NCI-H446 (cell line): ENCODE data around the gene ARMH4.

Experiments
- DNase-seq, 2 experiments: peaks; one replicate each; lab custom pipeline; 2025; lab: John Stamatoyannopoulos, UW

ARMH4 gene

DNA sequence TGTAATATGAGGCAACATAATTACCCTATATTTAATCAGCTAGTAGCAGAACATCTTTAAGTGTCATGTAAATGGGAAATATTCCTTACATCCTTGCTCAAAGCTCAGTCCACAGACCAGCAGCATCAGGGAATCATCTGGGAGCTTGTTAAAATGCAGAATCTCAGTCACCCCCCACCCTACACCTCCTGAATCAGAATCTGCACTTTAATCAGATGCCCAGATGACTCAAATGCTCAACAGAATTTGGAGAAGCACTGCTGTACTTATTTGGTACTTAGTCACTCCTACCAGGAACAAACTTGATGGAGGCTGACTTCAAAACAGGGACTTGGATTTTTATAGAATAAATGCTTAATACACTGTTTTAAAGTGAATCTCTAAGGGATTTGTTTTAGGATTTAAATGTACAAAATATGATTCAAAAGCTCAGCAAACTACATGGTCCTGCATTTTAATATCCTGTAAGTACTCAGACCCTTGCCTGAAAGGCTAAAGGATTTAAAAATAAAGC, 96.5 kb downstream of the ARMH4 start:
- no peak for DNase-seq

DNA sequence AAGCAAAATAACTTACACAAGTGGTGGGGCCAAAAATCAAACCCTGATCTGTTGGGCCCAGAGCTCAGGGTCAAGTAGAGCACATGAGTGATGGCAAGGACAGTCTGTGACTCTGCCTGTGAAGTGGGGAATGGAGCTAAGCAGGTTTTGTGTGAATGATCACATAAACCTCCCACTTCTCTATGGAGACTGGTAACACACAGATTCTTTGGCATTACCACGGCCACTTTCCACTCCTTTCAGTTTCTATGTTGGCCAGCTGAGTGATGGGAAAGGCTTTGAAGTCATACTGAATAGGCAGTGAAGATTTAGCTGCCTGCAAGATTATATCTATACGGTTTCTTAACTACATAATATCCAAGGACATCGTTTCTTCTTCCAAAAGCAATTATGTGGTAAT, 97.9 kb downstream of the ARMH4 start:
- DNase-seq = no peak

DNA sequence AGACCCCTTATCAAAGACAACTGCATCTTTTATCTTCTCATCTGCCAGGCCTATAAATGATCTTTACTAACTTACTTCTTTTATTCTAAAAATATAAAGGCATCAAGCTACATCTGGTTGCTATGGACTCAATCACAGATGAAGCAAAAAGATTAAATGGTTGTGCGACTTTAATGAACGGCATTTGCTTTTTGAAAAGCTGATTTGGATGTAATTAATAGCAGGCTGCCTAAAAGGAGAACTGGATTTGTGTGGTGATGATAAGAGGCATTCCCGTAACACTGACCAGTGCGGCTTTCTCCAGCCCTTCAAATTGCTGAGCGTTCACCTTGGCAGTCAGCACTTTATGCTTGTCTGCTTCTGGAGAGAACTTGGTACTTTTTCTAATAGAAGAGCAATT, 103.8 kb downstream of the ARMH4 start:
- DNase-seq = no peak

DNA sequence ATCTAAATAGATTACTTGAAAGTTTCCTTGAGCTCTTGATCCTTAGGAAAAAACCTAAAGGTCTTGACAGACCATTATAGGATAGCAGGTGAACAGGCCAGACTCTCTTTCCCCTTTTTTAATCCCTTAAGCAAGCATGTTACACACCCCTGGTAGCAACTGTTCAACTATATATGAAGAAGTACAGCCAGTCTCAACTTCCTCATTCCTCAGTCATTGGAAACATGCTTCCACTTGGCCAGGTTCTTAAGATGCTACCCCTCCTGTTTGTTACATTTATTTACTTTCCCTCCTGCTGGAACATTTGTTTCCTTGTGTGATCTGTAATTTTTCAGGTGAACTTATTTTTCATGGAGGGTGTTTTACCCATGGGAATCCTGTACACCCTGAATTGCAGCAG, 124.1 kb downstream of the ARMH4 start:
- DNase-seq = no peak

DNA sequence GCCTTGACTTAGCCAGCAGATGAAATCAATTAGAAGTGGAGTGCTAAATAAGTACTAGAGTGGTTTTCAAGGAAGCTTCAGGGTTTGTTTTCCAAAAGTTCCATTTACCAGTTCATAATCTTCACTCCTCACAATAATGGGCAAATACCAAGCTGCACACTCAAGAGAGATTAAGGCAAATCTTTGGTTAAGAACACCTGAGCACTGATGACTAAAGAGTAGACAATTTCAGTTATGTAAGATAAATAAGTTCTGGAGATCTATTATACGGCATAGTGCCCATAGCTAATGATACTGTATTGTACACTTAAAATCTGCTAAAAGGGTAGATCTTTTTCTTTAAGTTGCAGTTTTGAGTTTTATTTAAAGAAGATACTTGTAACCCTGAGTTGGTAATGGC, 125.0 kb downstream of the ARMH4 start:
- no peak for DNase-seq

DNA sequence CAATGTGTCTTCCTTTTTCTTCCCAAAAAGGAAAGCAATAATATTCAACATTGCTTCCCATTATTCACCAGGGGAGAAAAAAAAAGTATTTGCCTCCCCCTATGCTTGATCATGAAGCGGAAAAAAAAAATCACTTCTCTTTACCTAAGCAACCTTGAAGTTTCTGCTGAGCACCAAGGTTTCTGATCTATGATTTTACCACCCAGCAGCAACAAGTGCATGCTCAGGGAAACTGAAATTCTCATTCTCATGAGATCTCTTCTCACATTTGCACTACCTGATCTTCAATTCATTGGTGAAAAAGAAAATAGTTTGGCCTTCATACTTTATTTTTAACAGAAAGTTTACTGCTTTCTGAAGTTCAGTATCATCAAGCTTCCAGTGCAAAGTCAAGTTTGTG, 125.8 kb downstream of the ARMH4 start:
- no peak for DNase-seq

DNA sequence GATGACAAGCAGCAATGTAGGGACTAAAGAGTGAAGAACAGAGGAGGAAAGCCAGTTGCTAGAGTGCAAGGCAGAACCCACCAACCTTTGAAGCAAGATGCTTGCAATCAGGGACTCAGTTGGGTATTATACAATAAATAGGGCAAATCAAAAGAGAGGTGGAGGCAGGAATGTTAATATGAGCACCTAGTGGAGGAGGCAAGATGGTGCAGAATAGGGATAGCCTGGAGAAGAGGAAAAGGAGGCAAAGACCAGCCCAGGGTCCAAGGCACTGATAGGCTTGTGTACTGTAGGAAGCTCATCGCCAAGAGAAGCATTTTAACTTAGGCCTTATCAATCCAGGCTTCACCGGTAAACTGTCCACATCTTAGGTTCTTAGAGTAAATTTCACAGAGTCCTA, 137.2 kb downstream of the ARMH4 start:
- no peak for DNase-seq

DNA sequence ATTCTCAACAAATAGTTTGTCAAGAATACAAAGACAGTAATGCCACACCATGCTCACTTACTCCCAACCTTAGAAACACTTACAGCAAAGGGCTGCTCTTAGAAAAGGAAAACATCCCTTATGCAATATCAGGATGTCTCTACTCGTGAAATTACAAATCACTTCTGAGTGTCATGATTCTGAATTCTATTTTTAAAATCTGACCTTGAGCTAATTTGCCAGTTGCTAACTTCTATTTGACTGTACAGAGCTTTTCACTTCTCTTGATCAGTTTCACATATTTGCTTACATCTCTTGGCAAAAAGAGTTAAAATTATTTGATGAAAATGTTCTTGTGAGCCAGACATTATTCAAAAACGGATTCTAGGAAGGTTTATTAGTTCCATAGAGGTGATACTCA, 149.4 kb downstream of the ARMH4 start:
- no peak for DNase-seq

DNA sequence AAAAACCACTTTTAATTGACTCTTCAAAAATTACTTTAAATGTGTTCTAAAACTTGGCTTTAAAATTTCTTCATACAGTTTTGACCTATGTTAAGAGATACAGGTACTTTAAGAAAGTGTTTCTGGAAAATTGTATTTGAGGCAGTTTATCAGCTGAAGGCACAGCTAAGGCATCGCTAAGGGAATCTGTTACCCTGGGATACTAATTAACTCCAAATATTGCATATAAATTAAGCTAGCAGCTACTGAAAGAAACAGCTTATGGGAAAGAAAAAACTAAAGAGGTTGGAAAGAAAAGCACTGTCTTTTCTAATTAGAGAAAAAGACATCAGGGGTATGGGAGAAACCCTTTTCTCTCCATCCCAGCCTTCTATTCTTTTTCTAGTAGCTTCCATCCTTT, 152.0 kb downstream of the ARMH4 start:
- DNase-seq = no peak

DNA sequence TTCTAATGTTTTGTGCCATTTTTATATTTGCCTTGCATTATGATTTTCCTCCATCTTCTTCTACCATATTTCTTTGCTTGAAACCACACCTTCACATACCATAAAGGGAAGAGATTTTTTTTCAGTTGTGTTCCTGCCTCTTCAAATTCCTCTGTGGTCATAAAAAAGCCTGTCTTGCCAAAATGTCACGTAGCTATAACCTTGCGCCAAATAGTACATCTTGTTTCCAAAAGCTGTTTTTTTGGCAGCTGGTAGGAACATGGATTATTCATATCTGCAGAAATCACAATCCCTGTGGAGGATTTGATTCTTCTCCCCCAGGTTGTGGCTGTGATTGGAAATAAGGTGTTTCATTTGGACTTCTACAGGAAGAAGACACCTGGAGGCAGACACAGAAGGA, 152.5 kb downstream of the ARMH4 start:
- DNase-seq = no peak

DNA sequence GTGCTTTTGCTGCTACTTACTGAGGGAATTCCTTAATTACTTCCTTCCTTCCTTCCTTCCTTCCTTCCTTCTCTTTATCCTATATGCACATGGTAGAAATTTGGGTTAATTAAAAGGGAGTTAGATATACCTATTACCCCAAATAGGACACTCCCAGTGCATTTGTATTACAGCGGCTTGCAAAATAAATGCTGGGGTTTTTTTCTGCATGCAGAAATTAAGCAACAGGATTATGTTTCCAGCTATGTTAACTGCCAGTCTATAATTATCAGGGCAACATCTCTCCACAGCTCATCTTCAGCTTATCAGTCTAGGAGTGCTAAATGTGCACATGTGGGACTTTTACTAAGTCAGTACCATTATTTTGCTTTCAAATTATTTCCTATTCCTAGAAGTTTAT, 153.2 kb downstream of the ARMH4 start:
- no peak for DNase-seq

DNA sequence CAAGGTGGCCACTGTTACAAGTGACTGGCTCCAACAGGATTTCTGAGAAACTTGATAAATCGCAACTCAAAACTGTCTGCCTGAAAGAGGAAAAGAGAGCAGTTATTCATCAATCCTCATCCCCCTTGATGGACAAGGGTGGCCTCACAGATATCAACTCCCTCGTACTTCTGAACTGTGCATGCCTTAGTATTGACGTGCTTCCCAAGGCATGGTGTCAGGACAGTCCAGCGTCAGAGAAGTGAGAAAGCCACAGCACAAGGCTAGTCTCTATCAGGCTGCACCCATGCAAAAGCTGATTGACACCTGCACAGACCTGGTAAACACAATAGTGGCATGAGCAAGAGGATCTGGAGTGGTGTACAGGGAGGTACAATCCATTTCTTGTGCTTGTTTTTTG, 160.7 kb downstream of the ARMH4 start:
- no peak for DNase-seq

DNA sequence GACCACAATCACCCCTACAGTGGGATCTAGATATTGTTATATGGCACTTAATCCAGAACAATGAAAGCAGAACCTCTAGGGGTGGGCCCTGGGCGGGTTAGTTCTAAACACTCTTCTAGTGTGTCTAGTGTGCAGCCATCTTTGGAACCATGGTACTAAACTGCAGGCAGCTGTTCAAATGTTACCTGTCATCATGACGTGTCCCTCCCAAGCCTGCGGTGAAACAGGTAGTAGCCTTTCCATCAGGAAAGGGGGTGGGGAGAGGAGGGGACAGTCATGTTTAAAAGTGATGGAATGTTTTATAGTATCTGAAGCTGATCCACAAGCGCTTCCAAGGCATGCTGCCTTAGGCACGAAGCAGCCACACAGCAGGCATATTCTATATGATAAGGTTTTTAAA, 163.6 kb downstream of the ARMH4 start:
- no peak for DNase-seq

DNA sequence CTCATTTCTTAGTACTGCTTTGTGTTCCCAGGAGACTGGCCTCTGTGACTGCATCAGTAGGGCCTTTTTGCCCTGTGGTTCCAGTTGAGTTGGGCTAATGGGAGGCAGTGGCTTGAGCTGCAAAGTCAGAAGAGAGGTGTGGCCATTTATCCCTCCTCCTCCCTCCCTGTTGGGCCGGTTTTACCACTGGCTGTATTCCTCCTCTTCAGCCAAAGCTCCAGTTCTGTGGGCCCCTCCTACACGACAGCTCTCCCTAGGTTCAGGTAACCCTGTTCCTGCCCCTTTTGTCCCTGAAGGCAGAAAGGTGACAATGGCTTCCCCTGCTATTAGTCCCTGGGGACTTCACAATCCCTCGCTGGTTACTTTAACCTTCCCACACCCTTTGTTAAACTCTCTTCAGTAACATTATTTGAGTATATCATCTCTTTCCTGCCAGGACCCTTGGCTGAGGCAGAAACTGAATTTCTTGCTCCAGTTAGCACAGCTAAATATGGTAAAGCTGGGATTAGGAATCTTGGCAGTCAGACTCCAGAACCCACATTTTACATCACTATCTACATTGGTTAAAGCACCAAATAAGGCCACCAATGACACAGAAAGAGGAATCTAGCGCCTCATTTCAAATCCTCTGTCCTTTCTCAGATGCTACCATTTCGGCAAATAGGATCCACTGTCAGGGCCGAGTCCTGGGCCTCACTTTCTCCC, 164.3 kb downstream of the ARMH4 start:
- no peak for DNase-seq

DNA sequence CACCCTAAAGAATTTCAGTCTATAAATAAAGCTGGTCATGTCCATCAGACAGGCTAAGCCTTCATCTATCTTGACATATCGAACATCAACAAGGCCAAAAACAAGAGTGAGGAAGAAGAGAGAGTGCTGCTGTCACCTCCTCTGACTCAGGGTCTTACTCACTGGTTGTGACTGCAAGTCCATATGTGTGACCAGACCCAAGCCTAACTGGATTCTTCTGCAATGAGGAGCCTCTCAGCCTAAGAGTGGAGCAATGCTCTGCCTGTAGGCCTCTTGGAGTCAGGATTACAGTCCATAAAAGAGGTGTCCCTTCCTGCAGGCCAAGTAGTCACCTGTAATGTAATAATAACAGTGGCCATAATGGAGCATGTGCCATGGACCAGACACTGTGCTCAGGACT, 165.0 kb downstream of the ARMH4 start:
- DNase-seq = no peak

DNA sequence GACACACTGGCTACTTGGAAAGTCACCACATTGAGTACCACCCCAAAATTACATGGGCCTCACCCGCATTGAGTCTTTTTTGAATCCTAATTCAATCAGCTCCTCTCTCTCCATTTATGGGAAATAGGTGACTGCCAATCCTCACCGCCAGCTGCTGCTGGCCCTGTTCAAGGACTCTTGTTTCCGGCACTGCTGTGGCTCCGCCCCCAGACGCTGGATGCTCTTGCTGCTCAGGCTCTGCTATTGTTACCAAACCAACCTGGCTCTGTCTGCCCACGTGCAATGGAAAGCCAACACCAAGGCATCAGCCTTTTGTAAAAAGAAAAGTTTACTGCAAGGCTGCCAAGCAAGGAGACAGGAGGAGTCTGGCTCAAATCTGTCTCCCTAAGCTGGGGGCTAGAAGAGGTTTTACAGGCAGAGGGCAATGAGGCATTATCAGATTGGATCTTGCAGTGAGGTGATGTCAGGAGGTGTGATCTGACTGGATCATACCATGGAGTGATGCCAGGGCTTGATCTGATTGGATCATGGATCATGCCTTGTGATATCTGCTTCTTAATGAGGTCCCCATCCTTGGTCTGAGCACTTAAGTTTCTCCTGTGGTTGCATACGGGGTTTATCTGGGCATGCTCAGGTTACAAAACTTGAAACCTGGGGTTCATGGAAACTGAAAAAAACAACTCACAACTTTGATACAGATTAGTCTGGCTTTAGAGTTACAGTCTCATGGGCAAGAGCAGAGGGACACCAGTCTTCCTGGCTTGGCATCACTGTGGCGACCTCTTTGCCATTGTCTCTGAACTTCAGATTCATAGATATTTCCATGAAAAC, 169.0 kb downstream of the ARMH4 start:
- no peak for DNase-seq

DNA sequence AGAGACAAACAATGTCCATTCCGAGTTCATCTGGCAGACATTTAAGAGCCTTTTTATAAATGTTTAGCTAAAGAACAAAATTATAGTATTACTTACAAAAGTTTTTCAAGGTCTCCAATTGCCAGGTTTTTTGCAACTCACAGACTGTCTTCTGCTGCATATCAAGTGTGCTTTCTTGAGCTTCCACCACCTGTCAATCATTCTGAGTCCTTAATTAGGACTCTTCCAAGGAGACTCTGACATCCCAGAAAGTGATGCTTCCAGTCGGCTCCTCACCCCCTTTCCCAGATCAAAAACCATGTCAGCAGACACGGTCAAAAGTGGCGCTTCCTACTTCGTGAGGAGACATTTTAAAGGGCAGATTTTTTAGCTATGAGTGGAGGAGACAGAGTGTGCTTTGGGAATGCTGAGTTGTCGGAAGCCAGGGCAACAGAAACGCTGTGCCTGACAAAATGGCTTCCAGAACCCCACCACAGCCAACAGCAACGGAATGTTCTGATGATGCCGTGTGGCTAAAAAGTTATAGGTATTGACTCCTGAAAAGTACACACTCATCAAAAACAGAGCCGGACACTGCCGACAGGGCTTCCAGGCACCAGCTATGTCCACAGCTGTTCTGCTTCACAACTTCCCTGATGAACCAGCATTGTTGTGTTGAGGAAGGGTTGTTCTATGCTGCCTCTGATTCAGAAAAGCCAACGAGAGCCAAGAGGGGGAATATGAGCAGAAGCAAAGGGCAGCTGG, 170.0 kb downstream of the ARMH4 start:
- no peak for DNase-seq

DNA sequence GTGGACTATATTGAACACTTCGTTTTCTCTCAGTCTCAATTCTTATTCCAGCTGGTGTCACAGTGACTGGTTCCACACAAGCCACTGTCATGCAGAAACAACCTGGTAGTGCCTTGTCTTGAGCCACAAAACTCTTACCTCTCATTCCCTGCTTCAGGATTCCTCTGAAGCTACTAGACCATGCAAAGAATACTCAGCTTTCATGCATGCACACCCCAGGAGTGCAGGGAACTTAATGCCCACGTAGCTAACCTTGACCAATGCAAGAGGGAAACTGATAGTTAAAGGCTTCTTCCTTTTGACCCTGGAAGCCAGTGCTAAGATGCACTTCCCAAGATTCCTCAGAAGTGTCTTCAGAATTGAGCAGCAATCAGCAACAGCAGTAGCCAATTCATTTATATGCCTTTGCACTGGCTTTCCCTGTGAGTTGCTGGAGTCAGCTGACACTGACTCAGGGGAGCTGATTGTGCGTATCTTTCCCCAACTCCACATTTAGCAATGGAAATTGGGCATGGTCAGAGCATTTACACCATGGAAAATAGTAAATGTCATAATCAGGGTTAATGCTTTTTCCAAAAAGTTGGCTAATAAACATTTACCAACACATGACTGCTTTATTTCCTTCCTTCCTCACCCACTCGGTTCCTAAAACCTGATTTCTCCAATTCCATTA, 172.5 kb downstream of the ARMH4 start:
- DNase-seq = no peak

DNA sequence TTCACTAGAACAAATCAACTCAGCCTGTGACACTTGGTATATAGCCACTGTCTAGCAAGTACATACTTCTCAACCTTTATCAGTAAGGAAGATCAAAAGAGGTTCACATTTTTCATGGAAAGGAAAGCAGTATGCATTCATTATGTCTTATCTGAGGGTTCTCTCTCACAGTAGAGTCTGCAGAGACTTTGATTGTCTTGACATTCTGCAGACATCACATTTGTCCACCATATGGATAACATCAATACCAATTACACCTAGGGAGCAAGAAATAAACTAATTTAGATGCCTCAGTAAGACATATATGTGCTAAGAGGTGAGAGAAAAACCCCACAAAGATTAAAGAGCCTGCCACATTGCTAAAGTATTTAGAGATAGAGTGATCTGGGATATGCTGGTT, 175.3 kb downstream of the ARMH4 start:
- DNase-seq = no peak

DNA sequence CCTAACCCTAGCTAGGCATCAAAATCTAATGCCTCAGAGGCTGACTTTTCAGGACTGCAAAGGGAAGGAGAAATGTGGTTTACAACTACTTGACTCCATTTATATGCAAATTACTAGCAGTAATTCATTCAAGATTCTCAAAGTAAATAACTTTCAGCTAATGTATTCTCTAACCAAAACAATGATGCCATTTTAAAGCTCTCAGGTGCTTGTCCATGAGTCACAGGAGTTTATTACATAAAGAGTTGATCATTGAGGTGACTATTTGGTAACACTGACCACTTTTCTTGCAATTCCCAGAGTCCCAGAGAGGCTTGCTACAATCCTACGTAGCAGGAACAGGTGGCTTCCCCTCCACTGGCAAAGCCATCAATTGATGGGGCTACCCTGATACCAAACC, 177.1 kb downstream of the ARMH4 start:
- no peak for DNase-seq

DNA sequence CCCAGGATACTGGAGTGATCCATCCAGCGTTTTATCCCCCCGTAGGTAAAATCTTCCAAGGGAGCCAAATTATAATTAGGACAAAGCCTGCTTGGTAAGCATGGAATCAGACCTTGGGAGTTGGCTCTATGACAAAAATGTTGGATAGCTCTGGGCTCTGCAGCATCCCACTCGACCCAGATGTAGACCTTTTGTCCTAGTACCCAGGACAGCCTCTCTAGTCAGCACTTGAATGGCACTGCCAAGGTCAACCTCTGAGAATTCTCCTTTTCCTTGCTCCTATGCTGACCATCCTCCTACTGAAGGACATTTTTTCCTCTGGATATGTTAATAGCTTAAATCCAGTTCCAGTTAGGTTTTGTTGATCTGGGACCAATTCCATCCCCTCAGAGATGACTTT, 181.4 kb downstream of the ARMH4 start:
- DNase-seq = no peak

DNA sequence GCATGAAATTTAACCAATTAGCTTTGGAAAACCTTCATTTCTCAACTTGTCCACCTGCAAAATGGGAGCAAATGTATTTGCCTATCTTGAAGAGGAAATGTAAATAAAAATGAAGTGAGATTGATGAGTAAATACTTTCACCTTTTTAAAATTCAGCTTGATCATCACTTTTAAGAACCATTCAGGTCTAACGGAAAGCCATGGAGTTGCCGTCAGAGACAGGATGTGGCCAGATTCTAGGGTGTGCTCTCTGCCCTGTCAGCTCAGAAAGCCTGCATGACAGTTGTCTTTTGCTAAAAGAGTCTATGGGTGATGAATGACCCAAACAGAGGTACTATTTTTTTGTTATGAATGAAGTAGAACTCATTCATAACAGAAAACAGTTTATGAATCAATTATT, 181.8 kb downstream of the ARMH4 start:
- DNase-seq = no peak
